NOMO-1 (cell line): ENCODE measurements around the gene SHOX.
"Not testable (repeated sequence)": the region's sequence is repeated elsewhere in the genome, so short reads cannot be mapped to it uniquely, and the experiment has no call there.

Experiments used
- DNase-seq, 2 experiments: peaks; one replicate each; lab custom pipeline; 2025; ENCODE audit not compliant: unreplicated experiment in 2 of 2; lab: John Stamatoyannopoulos, UW

SHOX gene

GRCh38 chrX:636981-637659, 6.5 kb downstream of the SHOX start:
- DNase-seq: no peak

GRCh38 chrX:637660-638481, 7.3 kb downstream of the SHOX start:
- DNase-seq: no peak

GRCh38 chrX:638482-639131, 8.0 kb downstream of the SHOX start:
- DNase-seq: no peak

GRCh38 chrX:639151-639550, 8.6 kb downstream of the SHOX start:
- no peak for DNase-seq

GRCh38 chrX:640641-641040, 10.1 kb downstream of the SHOX start:
- DNase-seq: no peak

- no peak for DNase-seq
Measured at GRCh38 chrX:641671-642435, 11.3 kb downstream of the SHOX start.

- no peak for DNase-seq
Measured at GRCh38 chrX:642436-643240, 12.0 kb downstream of the SHOX start.

- no peak for DNase-seq
Measured at GRCh38 chrX:643241-643595, 12.6 kb downstream of the SHOX start.

- no peak for DNase-seq
Measured at GRCh38 chrX:643911-644303, 13.3 kb downstream of the SHOX start.

- no peak for DNase-seq
Measured at GRCh38 chrX:644304-645281, 14.0 kb downstream of the SHOX start.

GRCh38 chrX:646228-646495, 15.6 kb downstream of the SHOX start:
- DNase-seq: no peak

GRCh38 chrX:646796-647195, 16.2 kb downstream of the SHOX start:
- no peak for DNase-seq

- no peak for DNase-seq
Measured at GRCh38 chrX:649166-649565, 18.6 kb downstream of the SHOX start.

GRCh38 chrX:650324-650723, 19.7 kb downstream of the SHOX start:
- no peak for DNase-seq

GRCh38 chrX:650811-651210, 20.2 kb downstream of the SHOX start:
- no peak for DNase-seq

GRCh38 chrX:651922-652321, 21.3 kb downstream of the SHOX start:
- DNase-seq: not testable (repeated sequence)

GRCh38 chrX:652341-652741, 21.8 kb downstream of the SHOX start:
- DNase-seq: no peak

- DNase-seq: no peak
Measured at GRCh38 chrX:653306-653705, 22.7 kb downstream of the SHOX start.

- DNase-seq: no peak
Measured at GRCh38 chrX:661154-661553, 30.6 kb downstream of the SHOX start.
